DND-41 (cell line): ENCODE results near the gene ABCA13.

Experiments
- ATAC-seq: fragments of 200-7000 bp; cut with Tn5 transposase; 3 replicates; pipeline ENCODE4 v1.9.1; 2021; ENCODE audit warnings: low read depth; ENCODE audit not compliant: insufficient read depth
- DNase-seq: peaks from one replicate; pipeline ENCODE4 v3.0.0-alpha.2; 2020
- H2AFZ ChIP-seq: 2 replicates; pipeline ENCODE4 v1.6.0; 2012; ENCODE audit warnings: low read depth, low read length
- H3K27ac ChIP-seq: 2 replicates; pipeline ENCODE4 v1.5.1; 2012; ENCODE audit warnings: low read length, inconsistent platforms
- H3K27me3 ChIP-seq: fragments of 200-600 bp; sonication (generic); 2 replicates; pipeline ENCODE4 v1.6.0; 2012; ENCODE audit warnings: low read length, mild to moderate bottlenecking, inconsistent platforms; ENCODE audit not compliant: insufficient read depth, poor library complexity
- H3K36me3 ChIP-seq: 2 replicates; pipeline ENCODE4 v1.5.1; 2012; ENCODE audit warnings: low read length, inconsistent platforms; ENCODE audit not compliant: insufficient read depth
- H3K4me1 ChIP-seq: 2 replicates; pipeline ENCODE4 v1.5.1; 2012; ENCODE audit warnings: mild to moderate bottlenecking, low read length; ENCODE audit not compliant: insufficient read depth
- H3K4me2 ChIP-seq: 2 replicates; pipeline ENCODE4 v1.6.0; 2012; ENCODE audit warnings: mild to moderate bottlenecking, moderate library complexity, low read length, inconsistent platforms; ENCODE audit not compliant: insufficient read depth
- H3K4me3 ChIP-seq, 2 experiments: fragments of 200-600 bp in 1 of 2; shearing (Covaris generic) in 1 of 2; 2 replicates each; pipeline ENCODE4 v1.5.1; 2012 to 2016; ENCODE audit warnings: inconsistent platforms in 2 of 2, low read length in 2 of 2, mild to moderate bottlenecking in 2 of 2, low read depth in 1 of 2, moderate library complexity in 1 of 2
- H3K79me2 ChIP-seq: 2 replicates; pipeline ENCODE4 v1.6.0; 2012; ENCODE audit warnings: low read length, inconsistent platforms; ENCODE audit not compliant: insufficient read depth
- H3K9ac ChIP-seq: 2 replicates; pipeline ENCODE4 v1.6.0; 2012; ENCODE audit warnings: low read depth, mild to moderate bottlenecking, inconsistent platforms, low read length, moderate library complexity
- H3K9me3 ChIP-seq: 2 replicates; pipeline ENCODE4 v1.5.1; 2012; ENCODE audit warnings: low read length, moderate library complexity, mild to moderate bottlenecking, inconsistent platforms; ENCODE audit not compliant: insufficient read depth, severe bottlenecking
- H4K20me1 ChIP-seq: 2 replicates; pipeline ENCODE4 v1.6.0; 2012; ENCODE audit warnings: low read length; ENCODE audit not compliant: insufficient read depth
- EZH2 ChIP-seq: IDR thresholded peaks from 3 replicates; pipeline ENCODE4 v1.6.1; 2012; ENCODE audit warnings: borderline replicate concordance, low read depth, mild to moderate bottlenecking, moderate library complexity, low read length, inconsistent platforms; ENCODE audit not compliant: severe bottlenecking
- TF ChIP-seq, protein P1 (sequence below): IDR thresholded peaks from 2 replicates; pipeline ENCODE4 v1.5.1; 2012; ENCODE audit warnings: borderline replicate concordance, low read length, moderate library complexity, mild to moderate bottlenecking; ENCODE audit not compliant: poor library complexity, severe bottlenecking; ENCODE audit errors: extremely low read depth

ABCA13 gene

GRCh38 chr7:48390388-48391327, 219.4 kb downstream of the ABCA13 start:
- TF ChIP-seq EZH2, result no peak
- TF ChIP-seq, protein P1, sequence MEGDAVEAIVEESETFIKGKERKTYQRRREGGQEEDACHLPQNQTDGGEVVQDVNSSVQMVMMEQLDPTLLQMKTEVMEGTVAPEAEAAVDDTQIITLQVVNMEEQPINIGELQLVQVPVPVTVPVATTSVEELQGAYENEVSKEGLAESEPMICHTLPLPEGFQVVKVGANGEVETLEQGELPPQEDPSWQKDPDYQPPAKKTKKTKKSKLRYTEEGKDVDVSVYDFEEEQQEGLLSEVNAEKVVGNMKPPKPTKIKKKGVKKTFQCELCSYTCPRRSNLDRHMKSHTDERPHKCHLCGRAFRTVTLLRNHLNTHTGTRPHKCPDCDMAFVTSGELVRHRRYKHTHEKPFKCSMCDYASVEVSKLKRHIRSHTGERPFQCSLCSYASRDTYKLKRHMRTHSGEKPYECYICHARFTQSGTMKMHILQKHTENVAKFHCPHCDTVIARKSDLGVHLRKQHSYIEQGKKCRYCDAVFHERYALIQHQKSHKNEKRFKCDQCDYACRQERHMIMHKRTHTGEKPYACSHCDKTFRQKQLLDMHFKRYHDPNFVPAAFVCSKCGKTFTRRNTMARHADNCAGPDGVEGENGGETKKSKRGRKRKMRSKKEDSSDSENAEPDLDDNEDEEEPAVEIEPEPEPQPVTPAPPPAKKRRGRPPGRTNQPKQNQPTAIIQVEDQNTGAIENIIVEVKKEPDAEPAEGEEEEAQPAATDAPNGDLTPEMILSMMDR, result no peak
- DNase-seq, result peak; percentile 54
- Histone ChIP-seq H2AFZ (0 out of 2 replicates have a peak overlapping the region, but pooled peaks have one; percentile 27), H3K9ac (peak overlapping the region; percentile 6; the same call in 1 of the 2 replicates), H3K36me3 (no peaks in the 10 kb centered on the region), H3K27me3 (no peaks in the 10 kb centered on the region), H3K27ac (peak overlapping the region; percentile 64), H3K9me3 (no peaks in the 10 kb centered on the region), H3K79me2 (no peaks in the 10 kb centered on the region), H3K4me1 (peaks cover 33% of the 10 kb centered on the region), H3K4me3 (no peak overlapping the region), H4K20me1 (no peaks in the 10 kb centered on the region), H3K4me2 (no peak overlapping the region; the same call in 1 of the 2 replicates)
- peak; percentile 92 for ATAC-seq

GRCh38 chr7:48398191-48398590, 226.9 kb downstream of the ABCA13 start:
- H3K9me3 ChIP-seq, result no peaks in the 10 kb centered on the region
- H3K4me1 ChIP-seq, result no peaks in the 10 kb centered on the region
- DNase-seq (no peak), ATAC-seq (no peak)
- no peaks in the 10 kb centered on the region for H3K36me3 ChIP-seq
- TF ChIP-seq, protein P1, result no peak
- TF ChIP-seq EZH2, result no peak
- no peak overlapping the region for H2AFZ ChIP-seq
- H3K4me2 ChIP-seq, result no peak overlapping the region
- H3K4me3 ChIP-seq, result no peak overlapping the region
- no peaks in the 10 kb centered on the region for H4K20me1 ChIP-seq
- no peaks in the 10 kb centered on the region for H3K79me2 ChIP-seq
- H3K9ac ChIP-seq, result no peak overlapping the region
- H3K27me3 ChIP-seq, result no peaks in the 10 kb centered on the region
- H3K27ac ChIP-seq, result no peak overlapping the region

- Histone ChIP-seq H3K4me2 (no peak overlapping the region), H3K27me3 (no peaks in the 10 kb centered on the region), H3K36me3 (no peaks in the 10 kb centered on the region), H3K4me1 (no peaks in the 10 kb centered on the region), H3K79me2 (no peaks in the 10 kb centered on the region), H3K9me3 (no peaks in the 10 kb centered on the region), H3K9ac (no peak overlapping the region), H3K4me3 (no peak overlapping the region), H4K20me1 (no peaks in the 10 kb centered on the region), H3K27ac (no peak overlapping the region), H2AFZ (no peak overlapping the region)
- ATAC-seq (no peak), DNase-seq (no peak)
- no peak for TF ChIP-seq EZH2
- TF ChIP-seq, protein P1, result no peak
These were observed 231.5 kb downstream of the ABCA13 start for GRCh38 chr7:48402721-48403120.
